Naive thymus-derived CD4-positive, alpha-beta T cell (primary cell): ENCODE data around the gene MAGI2. TPM values are rescaled to one million over a fixed set of nuclear protein-coding genes. Genes with fewer than 3 reads are reported as not detected.
"Not testable (repeated sequence)": the region's sequence is repeated elsewhere in the genome, so short reads cannot be mapped to it uniquely, and the experiment has no call there.

Source experiments
- ATAC-seq: fragments of 150-1000 bp; cut with Tn5 transposase; 2 replicates; pipeline ENCODE4 v1.10.0; 2021; ENCODE audit warnings: mild to moderate bottlenecking, moderate library complexity
- CTCF ChIA-PET: fragments of 350-600 bp; sonication (Branson Sonifier 250); formaldehyde crosslinking; loops from one replicate; lab custom pipeline; 2021; ENCODE audit warnings: antibody characterized with exemption; lab: Charles Lee
- POLR2A ChIA-PET: fragments of 350-600 bp; sonication (Branson Sonifier 250); formaldehyde crosslinking; loops from one replicate; lab custom pipeline; 2021; ENCODE audit warnings: antibody characterized with exemption, inconsistent platforms; lab: Charles Lee
- DNase-seq, 9 donors: peaks; one replicate each; pipeline versions ENCODE4 v3.0.0 to v3.0.0-alpha.2; 2020 to 2022; ENCODE audit warnings: mixed read lengths in 1 of 9
- H3K27ac ChIP-seq: one replicate; pipeline ENCODE4 v1.7.0; 2013; ENCODE audit warnings: mild to moderate bottlenecking, low read depth, low read length, moderate library complexity
- H3K27me3 ChIP-seq, 2 donors: one replicate each; pipeline ENCODE4 v1.7.0; 2013; ENCODE audit warnings: low read length in 2 of 2, mild to moderate bottlenecking in 2 of 2, moderate library complexity in 2 of 2; ENCODE audit not compliant: control insufficient read depth in 2 of 2, insufficient read depth in 2 of 2
- H3K36me3 ChIP-seq, 3 experiments: 1 replicate in 2 of 3; 2 replicates in 1 of 3; pipeline ENCODE4 v1.7.0; 2013; ENCODE audit warnings: low read length in 3 of 3, mild to moderate bottlenecking in 3 of 3, moderate library complexity in 1 of 3; ENCODE audit not compliant: insufficient read depth in 3 of 3, control insufficient read depth in 2 of 3
- H3K4me1 ChIP-seq, 2 donors: one replicate each; pipeline ENCODE4 v1.7.0; 2013; ENCODE audit warnings: low read length in 2 of 2, mild to moderate bottlenecking in 2 of 2, moderate library complexity in 1 of 2; ENCODE audit not compliant: control insufficient read depth in 2 of 2, insufficient read depth in 2 of 2
- H3K4me3 ChIP-seq: 2 replicates; pipeline ENCODE4 v1.7.0; 2013; ENCODE audit warnings: mild to moderate bottlenecking, low read length
- H3K9me3 ChIP-seq, 3 experiments: 1 replicate in 2 of 3; 2 replicates in 1 of 3; pipeline ENCODE4 v1.7.0; 2013; ENCODE audit warnings: low read length in 3 of 3; ENCODE audit not compliant: control insufficient read depth in 2 of 3
- H3K27ac Mint-ChIP-seq, 9 donors: one replicate each; pipeline ENCODE4 v1.8.0; 2020 to 2022; ENCODE audit warnings: mixed read lengths in 9 of 9, mild to moderate bottlenecking in 8 of 9, moderate library complexity in 5 of 9, inconsistent platforms in 2 of 9
- H3K27me3 Mint-ChIP-seq, 5 donors: one replicate each; pipeline ENCODE4 v1.8.0; 2021 to 2022; ENCODE audit warnings: mixed read lengths in 5 of 5, mild to moderate bottlenecking in 1 of 5
- H3K36me3 Mint-ChIP-seq, 5 donors: one replicate each; pipeline ENCODE4 v1.8.0; 2020 to 2022; ENCODE audit warnings: mixed read lengths in 5 of 5, mild to moderate bottlenecking in 3 of 5, inconsistent platforms in 1 of 5
- H3K4me1 Mint-ChIP-seq, 7 donors: one replicate each; pipeline ENCODE4 v1.8.0; 2020 to 2022; ENCODE audit warnings: mixed read lengths in 7 of 7, mild to moderate bottlenecking in 3 of 7, inconsistent platforms in 1 of 7
- H3K4me3 Mint-ChIP-seq, 10 donors: one replicate each; pipeline ENCODE4 v1.8.0; 2020 to 2022; ENCODE audit warnings: mild to moderate bottlenecking in 10 of 10, mixed read lengths in 10 of 10, moderate library complexity in 6 of 10, inconsistent platforms in 2 of 10
- H3K9me3 Mint-ChIP-seq, 11 donors: one replicate each; pipeline ENCODE4 v1.8.0; 2020 to 2022; ENCODE audit warnings: mixed read lengths in 11 of 11, mild to moderate bottlenecking in 4 of 11, inconsistent platforms in 1 of 11, moderate library complexity in 1 of 11
- intact Hi-C, 2 donors: fragments of 100-400 bp; cut with micrococcal nuclease; formaldehyde crosslinking; loops; one replicate each; pipeline ENCODE4 v1.15.1; 2023
- polyA plus RNA-seq, 2 donors: library from polyadenylated mRNA; unstranded; fragments of 300-500 nt; fragmentation: Illumina TruSeq; gene quantifications; one replicate each; pipeline ENCODE4 v1.2.3, GENCODE V29; 2021
- total RNA-seq, 6 experiments: library from RNA in 5 of 6; stranded (reverse) in 5 of 6; gene quantifications; 1 replicate in 5 of 6; 2 replicates in 1 of 6; pipeline ENCODE4 v1.2.3 and lab custom pipeline; 2021 to 2026

The MAGI2 gene
- total and polyA plus RNA-seq, 7 experiments from 2014 or later: 0.05 to 0.67 (median 0.15) TPM; not detected in 3

GRCh38 chr7:79036356-79036755, 417.1 kb downstream of the MAGI2 start:
- no peak for DNase-seq
- Histone ChIP-seq H3K4me1 (no peaks in the 10 kb centered on the region), H3K27me3 (no peaks in the 10 kb centered on the region), H3K36me3 (no peaks in the 10 kb centered on the region), H3K27ac (no peak overlapping the region), H3K4me3 (no peak overlapping the region), H3K9me3 (no peaks in the 10 kb centered on the region)
- Mint-ChIP-seq H3K4me1 (no peaks in the 10 kb centered on the region), H3K36me3 (no peaks in the 10 kb centered on the region), H3K27ac (no peak overlapping the region), H3K9me3 (peaks cover 0 to 2% (median 0%) of the 10 kb centered on the region in 11 donors), H3K27me3 (no peaks in the 10 kb centered on the region), H3K4me3 (no peak overlapping the region)
- no peak for ATAC-seq
- ChIA-PET POLR2A (no interaction called here), CTCF (no interaction called here)
- intact Hi-C loops: no loop called here

DNA sequence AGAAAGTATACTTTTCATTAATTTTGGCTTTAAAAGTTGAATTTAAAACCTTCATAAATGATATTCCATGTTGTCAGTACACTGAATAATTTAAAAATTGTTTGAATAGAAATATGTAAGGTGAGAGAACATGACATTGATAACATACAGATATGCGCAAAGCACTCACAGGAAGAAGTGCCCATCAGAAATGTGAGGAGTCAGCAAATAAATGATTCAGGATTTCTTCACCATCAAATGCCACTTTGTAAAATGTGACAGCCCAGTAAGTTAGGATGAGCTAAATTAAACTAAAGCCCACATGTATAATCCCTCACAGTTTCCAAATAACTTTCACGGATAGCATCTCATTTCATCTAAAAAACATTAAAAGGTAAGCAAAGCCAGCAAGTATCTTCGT, 417.6 kb downstream of the MAGI2 start:
- Mint-ChIP-seq H3K4me3 (no peak overlapping the region), H3K27ac (no peak overlapping the region), H3K27me3 (no peaks in the 10 kb centered on the region), H3K36me3 (no peaks in the 10 kb centered on the region), H3K4me1 (no peaks in the 10 kb centered on the region), H3K9me3 (peaks cover 0 to 2% (median 0%) of the 10 kb centered on the region in 11 donors)
- ATAC-seq (no peak), DNase-seq (no peak)
- no peak overlapping the region for H3K4me3 ChIP-seq
- ChIA-PET CTCF (no interaction called here), POLR2A (no interaction called here)
- H3K27ac ChIP-seq: no peak overlapping the region
- no peaks in the 10 kb centered on the region for H3K36me3 ChIP-seq
- no peaks in the 10 kb centered on the region for H3K9me3 ChIP-seq
- no peaks in the 10 kb centered on the region for H3K4me1 ChIP-seq
- intact Hi-C loops: no loop called here
- no peaks in the 10 kb centered on the region for H3K27me3 ChIP-seq

DNA sequence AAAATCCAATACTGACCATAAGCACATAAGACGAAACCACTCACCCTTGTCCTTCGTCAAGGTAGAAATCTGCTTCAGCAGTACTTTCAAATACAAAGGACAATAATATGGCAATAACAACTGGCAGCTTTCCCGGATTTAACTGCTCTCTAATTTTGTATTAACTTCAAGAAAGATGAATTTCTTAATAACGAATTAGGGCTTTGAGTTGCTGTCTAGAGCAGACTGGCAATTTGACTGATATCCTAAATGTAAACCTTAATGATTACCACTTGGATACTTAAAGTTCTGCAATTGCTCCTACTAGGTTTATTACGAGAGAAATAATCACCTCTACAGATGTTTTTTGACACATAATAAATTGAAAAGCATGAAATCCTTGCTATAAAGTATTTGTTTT, 418.7 kb downstream of the MAGI2 start:
- ChIA-PET CTCF (no interaction called here), POLR2A (no interaction called here)
- Mint-ChIP-seq H3K9me3 (peaks cover 0 to 6% (median 0%) of the 10 kb centered on the region in 11 donors), H3K4me3 (no peak overlapping the region), H3K27ac (no peak overlapping the region), H3K27me3 (no peaks in the 10 kb centered on the region), H3K36me3 (no peaks in the 10 kb centered on the region), H3K4me1 (no peaks in the 10 kb centered on the region)
- Histone ChIP-seq H3K9me3 (no peaks in the 10 kb centered on the region), H3K27me3 (no peaks in the 10 kb centered on the region), H3K4me1 (no peaks in the 10 kb centered on the region), H3K4me3 (no peak overlapping the region), H3K27ac (no peak overlapping the region), H3K36me3 (no peaks in the 10 kb centered on the region)
- DNase-seq: no peak
- intact Hi-C loops: no loop called here
- no peak for ATAC-seq

DNA sequence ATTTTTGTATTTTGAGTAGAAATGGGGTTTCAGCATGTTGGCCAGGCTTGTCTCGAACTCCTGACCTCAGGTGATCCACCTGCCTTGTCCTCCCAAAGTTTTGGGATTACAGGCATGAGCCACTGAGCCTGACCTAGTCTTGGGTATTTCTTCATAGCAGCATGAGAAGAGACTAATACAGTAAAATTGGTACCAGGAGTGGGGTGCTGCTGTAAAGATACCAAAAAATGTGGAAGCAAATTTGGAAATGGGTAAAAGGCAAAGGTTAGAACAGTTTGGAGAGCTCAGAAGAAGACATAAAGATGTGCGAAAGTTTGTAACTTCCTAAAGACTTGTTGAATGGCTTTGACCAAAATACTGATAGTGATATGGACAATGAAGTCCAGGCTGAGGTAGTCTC, 433.8 kb downstream of the MAGI2 start:
- H3K4me1 Mint-ChIP-seq, intact Hi-C loops, POLR2A ChIA-PET, H3K4me3 Mint-ChIP-seq, CTCF ChIA-PET, H3K36me3 ChIP-seq, H3K36me3 Mint-ChIP-seq, H3K9me3 ChIP-seq, H3K27me3 Mint-ChIP-seq, ATAC-seq, H3K27ac Mint-ChIP-seq, H3K27me3 ChIP-seq, H3K4me3 ChIP-seq, H3K4me1 ChIP-seq, H3K27ac ChIP-seq, DNase-seq: not testable (repeated sequence)
- H3K9me3 Mint-ChIP-seq: peaks cover 7 to 59% (median 23%) of the 10 kb centered on the region in 11 donors

DNA sequence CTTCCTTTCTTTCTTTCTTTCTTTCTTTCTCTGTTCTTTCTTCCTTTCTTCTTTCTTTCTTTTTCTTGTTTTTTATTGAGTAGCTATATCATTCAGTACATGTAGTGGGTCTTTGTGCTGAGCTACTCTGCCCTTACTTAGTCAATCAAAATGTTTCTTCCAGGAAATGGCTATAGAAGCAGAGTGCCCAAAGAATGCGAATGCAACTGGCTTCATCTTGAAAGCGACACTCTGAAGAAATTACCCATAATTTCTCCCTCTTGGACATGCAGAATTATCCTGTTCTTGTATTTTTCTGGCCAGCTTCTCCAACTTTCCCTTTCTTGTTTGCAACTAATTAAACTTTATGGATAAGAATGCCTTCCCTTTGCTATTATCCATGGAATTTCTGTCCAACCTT, 441.5 kb downstream of the MAGI2 start:
- Mint-ChIP-seq H3K4me1 (no peaks in the 10 kb centered on the region), H3K27ac (no peak overlapping the region), H3K27me3 (no peaks in the 10 kb centered on the region), H3K9me3 (peaks cover 0 to 15% (median 3%) of the 10 kb centered on the region in 11 donors), H3K4me3 (no peak overlapping the region), H3K36me3 (no peaks in the 10 kb centered on the region)
- H3K4me1 ChIP-seq: no peaks in the 10 kb centered on the region
- intact Hi-C loops: no loop called here
- no peak overlapping the region for H3K27ac ChIP-seq
- CTCF ChIA-PET: no interaction called here
- ATAC-seq: no peak
- DNase-seq: no peak
- H3K27me3 ChIP-seq: no peaks in the 10 kb centered on the region
- POLR2A ChIA-PET: no interaction called here
- H3K9me3 ChIP-seq: no peaks in the 10 kb centered on the region
- no peak overlapping the region for H3K4me3 ChIP-seq
- no peaks in the 10 kb centered on the region for H3K36me3 ChIP-seq

DNA sequence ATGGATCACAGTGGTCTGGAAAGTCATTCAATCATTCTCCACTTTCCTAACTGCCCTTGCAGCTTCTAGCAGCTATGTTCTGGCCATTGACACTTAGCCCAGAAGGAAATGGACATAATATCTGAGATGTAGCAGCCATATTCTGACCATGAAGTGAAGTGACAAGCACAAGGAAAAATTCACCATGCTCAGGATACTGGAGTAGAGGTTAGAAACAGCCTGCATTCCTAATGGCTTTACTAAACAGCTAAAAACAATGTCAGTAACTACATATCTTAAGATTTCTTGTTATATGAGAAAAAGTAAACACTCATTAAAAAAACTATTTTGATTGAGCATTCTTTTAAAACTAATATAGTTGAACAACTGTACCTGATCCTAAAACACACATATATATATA, 443.8 kb downstream of the MAGI2 start:
- Mint-ChIP-seq H3K36me3 (no peaks in the 10 kb centered on the region), H3K27me3 (no peaks in the 10 kb centered on the region), H3K27ac (no peak overlapping the region), H3K9me3 (peaks cover 0 to 10% (median 0%) of the 10 kb centered on the region in 11 donors), H3K4me3 (no peak overlapping the region), H3K4me1 (no peaks in the 10 kb centered on the region)
- no peaks in the 10 kb centered on the region for H3K36me3 ChIP-seq
- POLR2A ChIA-PET: no interaction called here
- ATAC-seq: no peak
- no peaks in the 10 kb centered on the region for H3K27me3 ChIP-seq
- intact Hi-C loops: no loop called here
- no peak overlapping the region for H3K27ac ChIP-seq
- H3K4me1 ChIP-seq: no peaks in the 10 kb centered on the region
- CTCF ChIA-PET: no interaction called here
- H3K9me3 ChIP-seq: no peaks in the 10 kb centered on the region
- DNase-seq: no peak
- H3K4me3 ChIP-seq: no peak overlapping the region

DNA sequence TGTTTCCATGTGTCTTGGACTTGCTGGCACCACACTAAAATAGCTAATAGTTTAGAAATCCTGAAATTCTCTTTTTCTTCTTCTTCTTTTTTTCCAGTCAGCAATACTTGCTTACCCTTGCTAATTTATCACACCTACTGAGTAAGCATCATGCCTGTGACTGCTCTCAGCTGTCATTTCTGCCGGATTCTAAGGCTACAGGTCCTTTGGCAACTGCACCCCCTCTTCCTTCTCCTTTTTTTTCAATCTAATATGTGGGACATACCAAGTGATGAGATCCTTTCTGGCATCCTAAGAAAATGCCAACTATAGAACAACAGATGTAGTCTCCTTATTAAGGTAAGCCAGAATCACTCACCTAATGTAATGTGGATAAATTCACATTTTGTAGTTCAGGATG, 444.7 kb downstream of the MAGI2 start:
- peaks cover 0 to 14% (median 2%) of the 10 kb centered on the region in 11 donors for H3K9me3 Mint-ChIP-seq
- Histone ChIP-seq H3K4me1 (no peaks in the 10 kb centered on the region), H3K27me3 (no peaks in the 10 kb centered on the region), H3K36me3 (no peaks in the 10 kb centered on the region), H3K4me3 (no peak overlapping the region), H3K9me3 (no peaks in the 10 kb centered on the region), H3K27ac (no peak overlapping the region)
- ATAC-seq (no peak), DNase-seq (no peak)
- H3K4me1 Mint-ChIP-seq: no peaks in the 10 kb centered on the region
- ChIA-PET POLR2A (no interaction called here), CTCF (no interaction called here)
- H3K27ac Mint-ChIP-seq: no peak overlapping the region
- H3K27me3 Mint-ChIP-seq: no peaks in the 10 kb centered on the region
- H3K36me3 Mint-ChIP-seq: no peaks in the 10 kb centered on the region
- intact Hi-C loops: no loop called here
- no peak overlapping the region for H3K4me3 Mint-ChIP-seq
